Thyroid gland (tissue), 4 donors: Measurements from ENCODE around the gene LRMDA. TPM values are rescaled to one million over a fixed set of nuclear protein-coding genes. Genes with fewer than 3 reads are reported as not detected.

ENCODE experiments used
- DNase-seq, 2 donors: peaks; one replicate each; pipeline ENCODE4 v3.0.0-alpha.2; 2019
- H3K27ac ChIP-seq, 3 donors: fragments of 200-600 bp; sonication (generic); 1 replicate in 2 of 3; 2 replicates in 1 of 3; pipeline ENCODE4 v1.5.1; 2016 to 2019; ENCODE audit warnings: mild to moderate bottlenecking in 1 of 3, moderate library complexity in 1 of 3
- H3K27me3 ChIP-seq: fragments of 200-600 bp; sonication (generic); one replicate; pipeline ENCODE4 v1.5.1; 2019
- H3K36me3 ChIP-seq, 2 donors: fragments of 200-600 bp; sonication (generic); one replicate each; pipeline ENCODE4 v1.5.1; 2016 to 2019
- H3K4me1 ChIP-seq, 2 donors: fragments of 200-600 bp; sonication (generic); one replicate each; pipeline ENCODE4 v1.5.1; 2017 to 2019
- H3K4me3 ChIP-seq, 3 donors: fragments of 200-600 bp; sonication (generic); replicated peaks in 1 of 3; 1 replicate in 2 of 3; 2 replicates in 1 of 3; pipeline ENCODE4 v1.5.1; 2016; ENCODE audit warnings: mild to moderate bottlenecking in 1 of 3
- H3K9me3 ChIP-seq: fragments of 200-600 bp; sonication (generic); one replicate; pipeline ENCODE4 v1.5.1; 2017
- POLR2A ChIP-seq, 2 donors: fragments of 450-650 bp; IDR thresholded peaks; one replicate each; pipeline ENCODE4 v1.6.1; 2017; ENCODE audit warnings: antibody characterized with exemption in 2 of 2, mild to moderate bottlenecking in 2 of 2, moderate library complexity in 1 of 2
- WGBS, 2 donors: methylation state at CpG; one replicate each; pipeline ENCODE4 v1.1.5; 2017; 5-methylcytosine and 5-hydroxymethylcytosine counted together
- intact Hi-C: fragments of 100-400 bp; cut with DNase I; formaldehyde crosslinking; loops from one replicate; pipeline ENCODE4 v1.15.1; 2023
- total RNA-seq, 4 donors: library from RNA; depleted of rRNA; stranded (reverse); fragments of >200 nt; gene quantifications; one replicate each; pipeline ENCODE4 v1.2.3, GENCODE V29; 2016
- TF ChIP-seq, protein P1 (sequence below), 6 experiments: fragments of 200-600 bp in 3 of 6; fragments of 450-650 bp in 3 of 6; sonication (generic) in 3 of 6; IDR thresholded peaks; one replicate each; pipeline ENCODE4 v1.5.1; 2016 to 2019; ENCODE audit warnings: antibody characterized with exemption in 6 of 6, mild to moderate bottlenecking in 2 of 6, inconsistent platforms in 1 of 6, moderate library complexity in 1 of 6

The LRMDA gene
- total RNA-seq, 4 donors from 2014 or later: 16.5 to 31.7 (median 23.2) TPM

DNA sequence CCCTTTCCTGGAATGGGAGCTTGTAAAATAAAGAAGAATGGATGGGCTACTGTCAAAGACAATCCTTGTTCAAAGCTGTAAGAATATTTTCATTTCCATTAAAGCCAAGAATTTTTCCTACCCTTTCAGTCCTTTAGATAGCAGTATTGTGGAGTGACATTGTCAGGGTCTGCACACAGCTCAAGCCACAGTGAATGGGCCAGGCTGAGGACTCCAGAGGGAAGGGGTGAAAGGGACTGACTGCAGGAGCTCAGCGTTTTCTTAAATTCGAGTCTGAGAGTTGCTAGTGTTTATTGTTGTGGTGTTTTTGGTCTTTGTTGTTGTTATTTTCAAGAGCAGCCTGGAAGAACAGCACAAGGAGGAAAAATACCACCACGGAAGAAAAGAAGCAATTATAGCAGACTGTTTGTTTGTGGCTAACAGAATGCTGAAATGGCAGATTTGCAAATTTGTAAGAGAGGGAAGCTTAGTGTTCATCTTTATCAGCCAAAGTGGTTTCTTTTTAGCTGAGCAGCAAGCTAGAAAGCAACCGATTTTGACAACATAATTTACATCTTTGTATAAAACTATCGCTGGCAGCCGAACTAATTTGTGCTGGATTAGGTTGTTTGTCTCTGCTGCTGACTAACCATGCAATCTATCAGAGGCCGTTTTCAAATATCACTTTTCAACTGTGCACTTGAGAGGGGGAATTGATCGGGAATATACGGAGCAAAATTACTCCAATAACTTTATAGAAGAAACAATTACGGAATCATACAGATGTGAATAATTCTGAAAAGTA lies 192.1 kb downstream of the LRMDA start:
- Histone ChIP-seq H3K36me3 (no peaks in the 10 kb centered on the region), H3K27ac (no peak overlapping the region), H3K4me1 (no peaks in the 10 kb centered on the region), H3K9me3 (no peaks in the 10 kb centered on the region), H3K4me3 (no peak overlapping the region), H3K27me3 (no peaks in the 10 kb centered on the region)
- TF ChIP-seq, protein P1, sequence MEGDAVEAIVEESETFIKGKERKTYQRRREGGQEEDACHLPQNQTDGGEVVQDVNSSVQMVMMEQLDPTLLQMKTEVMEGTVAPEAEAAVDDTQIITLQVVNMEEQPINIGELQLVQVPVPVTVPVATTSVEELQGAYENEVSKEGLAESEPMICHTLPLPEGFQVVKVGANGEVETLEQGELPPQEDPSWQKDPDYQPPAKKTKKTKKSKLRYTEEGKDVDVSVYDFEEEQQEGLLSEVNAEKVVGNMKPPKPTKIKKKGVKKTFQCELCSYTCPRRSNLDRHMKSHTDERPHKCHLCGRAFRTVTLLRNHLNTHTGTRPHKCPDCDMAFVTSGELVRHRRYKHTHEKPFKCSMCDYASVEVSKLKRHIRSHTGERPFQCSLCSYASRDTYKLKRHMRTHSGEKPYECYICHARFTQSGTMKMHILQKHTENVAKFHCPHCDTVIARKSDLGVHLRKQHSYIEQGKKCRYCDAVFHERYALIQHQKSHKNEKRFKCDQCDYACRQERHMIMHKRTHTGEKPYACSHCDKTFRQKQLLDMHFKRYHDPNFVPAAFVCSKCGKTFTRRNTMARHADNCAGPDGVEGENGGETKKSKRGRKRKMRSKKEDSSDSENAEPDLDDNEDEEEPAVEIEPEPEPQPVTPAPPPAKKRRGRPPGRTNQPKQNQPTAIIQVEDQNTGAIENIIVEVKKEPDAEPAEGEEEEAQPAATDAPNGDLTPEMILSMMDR (IDR thresholded peaks at IDR 0.05): no peak
- TF ChIP-seq POLR2A (IDR thresholded peaks at IDR 0.05): no peak
- WGBS, 2 donors: 69 to 74% methylated on average over 10 of the region's 10 CpGs
- DNase-seq: no peak
- intact Hi-C loops: no loop called here

DNA sequence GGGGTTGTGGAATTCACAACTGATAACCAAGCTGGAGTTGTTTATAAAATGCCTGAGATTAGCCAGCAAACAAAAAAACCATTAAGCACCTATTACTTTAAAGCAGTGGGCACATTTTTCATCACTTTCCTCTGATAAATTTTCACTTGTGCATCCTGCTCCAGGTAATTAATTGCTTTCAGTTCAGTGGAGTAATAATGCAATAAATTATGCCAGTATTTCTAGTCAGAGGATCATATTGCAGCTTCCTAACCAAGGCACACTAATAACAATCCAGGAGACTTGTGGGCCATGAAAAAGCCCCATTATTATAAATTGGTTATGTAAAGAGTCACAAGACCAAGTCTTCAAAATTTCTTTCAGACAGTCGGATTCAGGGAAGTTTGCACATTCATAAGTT lies 193.2 kb downstream of the LRMDA start:
- Histone ChIP-seq H3K36me3 (no peaks in the 10 kb centered on the region), H3K9me3 (no peaks in the 10 kb centered on the region), H3K27me3 (no peaks in the 10 kb centered on the region), H3K27ac (no peak overlapping the region), H3K4me1 (no peaks in the 10 kb centered on the region), H3K4me3 (no peak overlapping the region)
- intact Hi-C loops: no loop called here
- no peak for DNase-seq
- no peak for TF ChIP-seq POLR2A (IDR thresholded peaks at IDR 0.05)
- TF ChIP-seq, protein P1 (IDR thresholded peaks at IDR 0.05): no peak
- 90 to 100% methylated on average over 1 of the region's 1 CpG for WGBS, 2 donors

DNA sequence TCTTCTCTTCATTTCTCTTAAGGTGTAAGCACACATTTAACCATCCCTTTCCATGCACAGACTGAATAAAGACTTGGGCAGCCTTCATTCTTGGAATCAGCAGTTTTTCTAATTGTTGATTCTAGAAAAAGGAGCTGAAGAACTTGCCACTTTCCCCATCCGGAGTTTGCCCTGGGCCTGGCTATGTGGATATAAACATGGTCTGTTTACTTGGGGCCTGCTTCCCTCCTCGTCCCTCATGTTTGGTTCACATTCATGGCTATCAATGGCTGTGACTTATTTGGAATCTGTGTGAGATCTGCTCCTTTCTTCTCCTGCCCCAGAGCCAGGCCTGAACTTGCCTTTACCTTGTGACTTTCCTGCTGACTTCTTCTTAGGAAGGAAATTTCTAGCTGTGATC lies 199.3 kb downstream of the LRMDA start:
- Histone ChIP-seq H3K27ac (no peak overlapping the region), H3K36me3 (no peaks in the 10 kb centered on the region), H3K9me3 (no peaks in the 10 kb centered on the region), H3K27me3 (no peaks in the 10 kb centered on the region), H3K4me1 (no peaks in the 10 kb centered on the region), H3K4me3 (no peak overlapping the region)
- intact Hi-C loops: no loop called here
- no peak for DNase-seq
- TF ChIP-seq, protein P1 (IDR thresholded peaks at IDR 0.05): no peak
- no peak for TF ChIP-seq POLR2A (IDR thresholded peaks at IDR 0.05)
- 86 to 92% methylated on average over 2 of the region's 2 CpGs for WGBS, 2 donors

DNA sequence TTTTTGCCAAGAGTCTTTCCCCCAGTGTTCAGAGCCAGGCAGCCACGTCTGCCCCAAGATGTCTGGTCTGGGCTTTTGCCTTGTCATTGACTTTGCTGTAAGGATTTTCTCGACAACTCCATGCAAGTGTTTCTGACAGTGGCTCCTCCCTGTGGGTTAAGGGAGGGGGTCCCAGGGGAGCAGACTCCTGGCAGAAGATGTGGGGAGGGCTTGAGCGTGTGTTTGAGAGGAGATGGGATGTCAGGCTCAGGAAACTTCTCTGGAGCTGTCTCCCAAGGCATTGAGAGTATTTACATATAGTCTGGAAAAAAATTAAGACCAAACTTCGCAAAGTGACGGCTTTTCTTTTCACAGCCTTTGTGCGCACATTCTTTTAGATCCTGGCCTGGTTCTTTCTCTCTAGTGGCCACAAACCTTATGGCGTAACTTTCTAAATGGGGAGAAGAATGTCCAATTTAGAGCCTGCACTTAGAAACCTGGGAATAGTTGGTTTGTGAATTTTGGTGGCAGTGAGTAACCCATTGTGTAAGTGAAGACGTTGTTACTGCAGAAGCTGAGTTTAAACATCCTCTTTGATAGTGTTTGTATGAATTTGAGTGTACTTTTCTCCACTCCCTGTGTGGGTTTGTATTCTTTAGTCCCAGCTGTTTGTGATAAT lies 201.5 kb downstream of the LRMDA start:
- Histone ChIP-seq H3K4me1 (no peaks in the 10 kb centered on the region), H3K27me3 (no peaks in the 10 kb centered on the region), H3K9me3 (no peaks in the 10 kb centered on the region), H3K4me3 (no peak overlapping the region), H3K27ac (no peak overlapping the region), H3K36me3 (no peaks in the 10 kb centered on the region)
- no peak for DNase-seq
- WGBS, 2 donors: 79 to 88% methylated on average over 8 of the region's 8 CpGs
- intact Hi-C loops: no loop called here
- TF ChIP-seq, protein P1 (IDR thresholded peaks at IDR 0.05): no peak
- TF ChIP-seq POLR2A (IDR thresholded peaks at IDR 0.05): no peak

DNA sequence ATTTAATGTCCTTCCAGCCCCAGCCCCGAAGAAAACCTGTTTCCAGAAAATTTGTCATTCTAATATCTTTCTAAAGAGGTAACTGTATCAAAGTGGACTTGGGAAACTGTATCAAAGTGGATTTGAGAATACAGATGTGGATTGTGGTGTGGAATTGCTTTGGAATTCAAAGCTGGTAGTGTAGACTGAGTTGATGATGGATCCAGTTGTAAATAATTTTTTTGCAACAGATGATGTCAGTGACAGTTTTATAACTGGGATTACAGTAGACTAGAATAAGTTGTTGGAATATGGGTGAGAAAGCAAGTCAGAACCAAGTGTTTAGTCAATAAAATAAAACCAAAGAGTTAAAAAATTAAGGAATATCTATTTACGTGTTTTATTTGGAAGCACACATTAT lies 202.1 kb downstream of the LRMDA start:
- Histone ChIP-seq H3K4me1 (no peaks in the 10 kb centered on the region), H3K36me3 (no peaks in the 10 kb centered on the region), H3K27me3 (no peaks in the 10 kb centered on the region), H3K4me3 (no peak overlapping the region), H3K9me3 (no peaks in the 10 kb centered on the region), H3K27ac (no peak overlapping the region)
- WGBS, 2 donors: 90 to 95% methylated on average over 2 of the region's 2 CpGs
- TF ChIP-seq POLR2A (IDR thresholded peaks at IDR 0.05): no peak
- TF ChIP-seq, protein P1 (IDR thresholded peaks at IDR 0.05): no peak
- DNase-seq: no peak
- intact Hi-C loops: no loop called here
